A673 (cell line): Measurements from ENCODE around the gene GABRG3. TPM values are rescaled to one million over a fixed set of nuclear protein-coding genes. Genes with fewer than 3 reads are reported as not detected.

Experiments used
- BruUV-seq: library from RNA; stranded (reverse); fragments of 400-500 nt; replicated peaks from 2 replicates; lab custom pipeline; 2021; lab: Mats Ljungman, UMichigan
- CTCF ChIA-PET: fragments of 300-600 bp; sonication (Branson Sonifier 250); formaldehyde crosslinking; loops from one replicate; lab custom pipeline; 2022; ENCODE audit warnings: antibody characterized with exemption; lab: Charles Lee
- POLR2A ChIA-PET: fragments of 300-600 bp; sonication (Branson Sonifier 250); formaldehyde crosslinking; loops from one replicate; lab custom pipeline; 2022; ENCODE audit warnings: antibody characterized with exemption; ENCODE audit not compliant: low non-redundant PET; lab: Charles Lee
- DNase-seq: peaks from one replicate; pipeline ENCODE4 v3.0.0-alpha.2; 2015; ENCODE audit warnings: low spot score
- H3K27ac ChIP-seq: fragments of 200-600 bp; sonication (generic); 2 replicates; pipeline ENCODE4 v1.5.1; 2016; ENCODE audit warnings: mixed run types, low read depth, mild to moderate bottlenecking, mixed read lengths, antibody characterized with exemption, low read length; ENCODE audit not compliant: poor library complexity, severe bottlenecking
- H3K27me3 ChIP-seq: fragments of 200-600 bp; sonication (generic); replicated peaks from 2 replicates; pipeline ENCODE4 v1.6.1; 2017; ENCODE audit warnings: mixed run types, low read depth, mild to moderate bottlenecking, mixed read lengths, antibody characterized with exemption, low read length; ENCODE audit not compliant: insufficient read depth, poor library complexity
- H3K36me3 ChIP-seq: fragments of 200-600 bp; sonication (generic); 2 replicates; pipeline ENCODE4 v1.6.1; 2016; ENCODE audit warnings: mixed run types, mild to moderate bottlenecking, mixed read lengths, antibody characterized with exemption, low read length; ENCODE audit not compliant: insufficient read depth, poor library complexity, severe bottlenecking
- H3K4me1 ChIP-seq: fragments of 200-600 bp; sonication (generic); 2 replicates; pipeline ENCODE4 v1.6.1; 2017; ENCODE audit warnings: mixed run types, mild to moderate bottlenecking, mixed read lengths, antibody characterized with exemption, low read length; ENCODE audit not compliant: insufficient read depth, poor library complexity, severe bottlenecking
- H3K4me3 ChIP-seq: fragments of 200-600 bp; sonication (generic); 2 replicates; pipeline ENCODE4 v1.5.1; 2016; ENCODE audit warnings: low read depth, mixed run types, mild to moderate bottlenecking, mixed read lengths, low read length; ENCODE audit not compliant: poor library complexity, severe bottlenecking
- H3K9me3 ChIP-seq: fragments of 200-600 bp; sonication (generic); 2 replicates; pipeline ENCODE4 v1.6.1; 2016; ENCODE audit warnings: mixed run types, low read depth, mild to moderate bottlenecking, mixed read lengths, antibody characterized with exemption, low read length; ENCODE audit not compliant: poor library complexity, severe bottlenecking
- CTCF ChIP-seq: fragments of 300-800, 200-600 bp; sonication (generic); conservative IDR thresholded peaks from 2 replicates; pipeline ENCODE4 v1.5.1; 2017; ENCODE audit warnings: low read depth, mild to moderate bottlenecking, antibody characterized with exemption, low read length, moderate library complexity, mixed read lengths
- EZH2 ChIP-seq: fragments of 200-600 bp; sonication (generic); IDR thresholded peaks from 2 replicates; pipeline ENCODE4 v1.6.1; 2017; ENCODE audit warnings: borderline replicate concordance, low read depth, mild to moderate bottlenecking, mixed read lengths, antibody characterized with exemption, low read length; ENCODE audit not compliant: poor library complexity, severe bottlenecking
- intact Hi-C: fragments of 100-400 bp; cut with micrococcal nuclease; formaldehyde crosslinking; loops from one replicate; pipeline ENCODE4 v1.10.0; 2022; ENCODE audit not compliant: unreplicated experiment
- total RNA-seq: library from RNA; stranded (reverse); gene quantifications from 2 replicates; pipeline ENCODE4 v1.2.3, GENCODE V29; 2021

The GABRG3 gene
- total RNA-seq, 1 experiment from 2014 or later = not detected

DNA sequence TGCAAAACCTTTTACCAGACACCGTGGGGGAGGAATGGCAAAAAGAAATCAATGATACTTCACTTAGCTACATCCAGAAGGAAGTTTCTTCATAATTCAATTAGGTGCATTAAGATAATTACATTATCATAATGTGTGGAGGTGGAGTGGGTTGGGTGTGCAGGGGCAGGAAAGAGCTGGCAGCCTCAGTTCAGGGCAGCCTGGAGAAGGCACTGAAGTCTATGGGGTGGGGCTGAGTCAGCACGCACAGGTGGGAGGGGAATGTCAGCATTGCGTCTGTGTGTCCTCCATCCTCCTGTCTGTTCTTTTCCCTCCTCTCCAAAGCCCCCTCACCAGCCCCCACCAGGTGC, 278.8 kb downstream of the GABRG3 start:
- ChIA-PET POLR2A (no interaction called here), CTCF (no interaction called here)
- Histone ChIP-seq H3K27me3 (no peaks in the 10 kb centered on the region), H3K9me3 (peaks cover 40% of the 10 kb centered on the region), H3K4me1 (no peaks in the 10 kb centered on the region), H3K4me3 (no peak overlapping the region), H3K27ac (no peak overlapping the region), H3K36me3 (no peaks in the 10 kb centered on the region)
- TF ChIP-seq EZH2 = no peak
- no peak for TF ChIP-seq CTCF
- BruUV-seq = no TSS peak
- intact Hi-C loops = no loop called here
- DNase-seq = no peak

GRCh38 chr15:27250223-27250622, 279.2 kb downstream of the GABRG3 start:
- TF ChIP-seq CTCF (no peak), EZH2 (no peak)
- Histone ChIP-seq H3K27me3 (no peaks in the 10 kb centered on the region), H3K27ac (no peak overlapping the region), H3K9me3 (peaks cover 45% of the 10 kb centered on the region), H3K4me1 (no peaks in the 10 kb centered on the region), H3K4me3 (no peak overlapping the region), H3K36me3 (no peaks in the 10 kb centered on the region)
- DNase-seq = no peak
- no TSS peak for BruUV-seq
- intact Hi-C loops = no loop called here
- ChIA-PET POLR2A (no interaction called here), CTCF (no interaction called here)

DNA sequence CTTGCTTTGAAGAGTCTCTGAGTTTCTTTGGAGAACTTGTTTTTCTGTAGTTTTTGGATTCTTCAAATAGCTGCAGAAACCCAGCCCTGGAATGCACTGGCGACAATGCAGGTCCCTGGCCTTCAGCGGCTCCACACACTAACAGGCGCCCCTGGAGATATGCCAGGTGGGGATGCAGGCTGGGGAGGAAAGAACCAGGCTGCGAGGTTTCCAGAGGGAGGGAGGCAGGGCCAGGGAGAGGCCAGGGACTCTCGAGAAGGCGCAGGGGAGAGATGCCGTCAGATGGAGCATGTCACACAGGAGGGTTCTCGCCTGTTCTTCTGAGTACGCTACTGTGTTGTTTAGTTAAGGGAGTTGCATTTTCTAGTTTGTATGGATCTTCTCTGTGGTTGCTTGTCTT, 283.1 kb downstream of the GABRG3 start:
- H3K9me3 ChIP-seq = peaks cover 52% of the 10 kb centered on the region
- TF ChIP-seq EZH2 (no peak), CTCF (no peak)
- BruUV-seq = no TSS peak
- CTCF ChIA-PET = no interaction called here
- no peak overlapping the region for H3K27ac ChIP-seq
- no peak for DNase-seq
- H3K27me3 ChIP-seq = no peaks in the 10 kb centered on the region
- intact Hi-C loops = no loop called here
- POLR2A ChIA-PET = no interaction called here
- H3K4me1 ChIP-seq = no peaks in the 10 kb centered on the region
- no peak overlapping the region for H3K4me3 ChIP-seq
- no peaks in the 10 kb centered on the region for H3K36me3 ChIP-seq
